NCI-H1105 (cell line): ENCODE results near the gene BACE2.

Experiments used
- DNase-seq: peaks from one replicate; lab custom pipeline; 2025; lab: John Stamatoyannopoulos, UW

Gene BACE2

DNA sequence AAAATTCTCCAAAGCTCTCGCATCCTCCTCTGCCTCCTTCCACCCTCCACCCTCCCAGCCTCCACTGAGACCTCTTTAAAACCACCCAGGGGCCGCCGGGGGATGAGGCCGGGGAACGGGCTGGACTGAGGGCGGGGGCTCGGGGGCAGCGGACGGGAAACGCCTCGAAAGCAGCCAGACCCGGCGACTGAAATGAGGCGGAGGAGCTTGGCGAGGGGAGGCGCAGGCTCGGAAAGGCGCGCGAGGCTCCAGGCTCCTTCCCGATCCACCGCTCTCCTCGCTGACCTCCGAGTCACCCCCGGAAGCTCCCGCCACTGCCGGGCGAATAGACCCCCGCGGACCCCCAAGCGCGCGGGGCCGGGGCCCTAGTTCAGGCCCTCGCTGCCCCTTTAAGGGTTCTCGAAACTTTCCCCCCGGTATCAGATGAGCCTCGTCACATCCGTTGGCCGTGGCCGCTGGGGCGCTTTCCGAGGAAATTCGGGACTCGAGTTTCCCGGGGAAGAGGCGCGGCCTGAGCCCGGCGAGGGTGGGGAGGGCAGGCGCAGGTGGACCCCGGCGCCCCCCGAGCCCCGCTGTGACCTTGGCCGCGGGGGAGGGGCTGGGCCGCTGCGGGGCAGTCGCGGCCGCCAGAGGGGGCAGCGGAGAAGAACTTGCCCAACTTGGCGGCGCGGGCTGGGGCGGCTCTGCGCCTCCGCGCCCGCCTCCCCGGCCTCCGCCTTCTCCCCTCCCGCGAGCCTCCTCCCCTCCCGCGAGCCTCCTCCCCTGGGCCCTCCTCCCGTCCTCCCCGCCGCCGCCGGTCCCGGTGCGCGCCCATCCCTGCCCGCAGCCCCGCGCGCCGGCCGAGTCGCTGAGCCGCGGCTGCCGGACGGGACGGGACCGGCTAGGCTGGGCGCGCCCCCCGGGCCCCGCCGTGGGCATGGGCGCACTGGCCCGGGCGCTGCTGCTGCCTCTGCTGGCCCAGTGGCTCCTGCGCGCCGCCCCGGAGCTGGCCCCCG, at the start of gene BACE2:
TSS of gene BACE2 (plus strand) at position 813 of the 995 bp plus-strand sequence. CDS start at position 917, 104 bp downstream.
- DNase-seq = peak; percentile 33

DNA sequence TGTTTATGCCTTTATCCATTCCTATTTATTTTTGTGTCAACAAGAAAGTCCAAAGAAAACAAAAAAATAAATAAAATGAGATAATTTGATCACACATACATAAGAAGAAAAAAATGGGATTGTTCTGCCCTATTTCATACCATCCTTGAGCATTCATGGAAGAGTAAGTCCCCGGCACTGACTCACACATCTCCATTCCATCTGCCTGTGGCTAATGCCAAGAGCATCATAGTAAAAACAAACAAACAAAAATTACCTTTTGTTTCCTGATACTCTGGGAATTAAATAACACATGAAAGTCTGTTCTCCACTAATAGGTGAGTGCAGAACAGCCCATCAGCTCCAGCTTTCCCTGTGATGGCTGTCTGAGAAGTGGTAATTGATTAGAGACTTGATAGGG, 48.1 kb upstream of the BACE2 start:
- no peak for DNase-seq

DNA sequence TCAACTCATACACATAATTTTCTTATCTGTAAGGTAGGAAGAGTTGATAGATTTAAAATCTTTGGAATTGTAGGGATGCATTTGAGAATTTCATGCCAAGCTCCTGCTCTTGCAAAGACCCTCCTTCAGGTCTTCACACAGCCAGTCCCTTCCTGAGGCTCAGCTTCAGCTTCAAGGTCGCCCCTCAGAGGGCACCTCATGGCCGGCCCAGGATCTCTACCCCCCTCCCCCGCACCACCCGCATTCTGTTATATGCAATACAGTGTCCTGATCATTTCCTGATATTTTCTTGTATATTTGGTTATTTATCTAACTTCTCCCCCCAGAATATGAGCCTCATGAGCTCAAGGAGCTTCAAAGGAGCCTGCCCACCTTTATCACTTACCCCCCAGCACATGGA, 47.0 kb upstream of the BACE2 start:
- no peak for DNase-seq

DNA sequence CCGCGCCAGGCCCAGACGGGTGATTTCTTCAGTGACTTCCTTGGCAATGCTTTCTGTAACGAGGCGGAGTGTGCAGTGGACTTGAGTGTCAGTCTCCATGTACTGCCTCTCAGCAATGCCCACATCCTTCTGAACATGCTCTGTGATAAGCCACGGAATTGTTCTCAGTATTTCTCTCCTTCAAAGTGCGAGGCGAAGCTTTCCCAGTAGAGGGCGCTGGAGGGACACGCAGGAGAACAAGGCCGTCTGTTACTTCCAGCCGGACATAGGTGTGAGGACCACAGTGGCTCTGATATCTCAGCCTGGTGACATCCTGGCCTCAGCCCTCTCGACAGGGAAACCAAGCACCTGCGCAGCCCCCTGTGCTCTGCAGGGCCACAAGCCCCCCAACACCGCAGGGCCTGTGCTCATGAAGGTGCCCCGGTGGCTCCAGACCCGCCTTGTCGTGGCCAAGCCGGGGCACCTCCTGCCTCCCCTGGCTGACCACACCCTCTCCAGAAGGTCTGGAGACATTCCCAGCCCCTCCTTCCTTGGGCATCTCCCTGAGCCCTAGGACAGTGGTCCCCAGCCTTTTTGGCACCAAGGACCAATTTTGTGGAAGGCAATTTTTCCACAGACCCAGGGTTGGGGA, 46.1 kb upstream of the BACE2 start:
- DNase-seq = peak; percentile 70

DNA sequence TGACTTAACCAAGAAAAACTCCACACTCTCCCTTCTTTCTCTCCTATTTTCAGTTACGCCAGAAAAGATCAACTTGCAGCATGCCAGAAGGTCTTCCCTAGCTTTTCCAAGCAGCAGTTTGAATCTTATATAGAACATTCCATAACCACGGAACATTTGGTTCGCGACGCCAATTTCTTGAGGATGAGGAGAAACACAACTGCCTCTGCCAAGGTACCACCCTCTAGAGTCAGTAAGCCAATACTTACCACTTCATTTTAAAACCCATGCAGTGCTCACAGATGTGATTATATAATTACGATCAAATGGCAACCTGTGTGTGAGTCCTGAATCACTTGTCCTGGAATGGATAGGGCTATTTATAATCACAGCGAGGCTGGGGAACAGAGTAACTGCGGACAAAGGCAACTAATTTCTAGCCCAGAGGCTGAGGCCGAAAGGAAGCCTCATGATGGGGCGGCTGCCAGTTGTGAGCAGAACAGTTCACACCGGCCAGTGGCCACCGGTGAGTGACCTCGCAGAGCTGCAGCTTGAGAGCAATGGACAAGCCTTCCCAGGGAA, 43.2 kb upstream of the BACE2 start:
- no peak for DNase-seq

DNA sequence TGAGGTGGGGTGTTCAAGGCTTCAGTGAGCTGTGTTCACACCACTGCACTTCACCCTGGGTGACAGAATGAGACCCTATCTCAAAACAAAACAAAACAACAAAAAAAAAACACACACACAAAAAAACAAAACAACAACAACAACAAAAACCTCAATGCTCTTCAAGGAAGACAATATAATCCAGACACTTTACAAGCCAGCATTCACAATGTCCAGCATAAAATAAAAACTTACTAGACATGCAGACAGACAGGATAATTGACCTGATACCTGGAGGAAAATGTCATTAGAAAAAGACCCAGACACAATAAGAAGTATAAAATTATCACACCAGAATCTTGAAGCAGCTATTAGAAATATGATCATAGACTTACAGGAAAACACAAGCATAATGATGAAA, 39.0 kb upstream of the BACE2 start:
- no peak for DNase-seq

DNA sequence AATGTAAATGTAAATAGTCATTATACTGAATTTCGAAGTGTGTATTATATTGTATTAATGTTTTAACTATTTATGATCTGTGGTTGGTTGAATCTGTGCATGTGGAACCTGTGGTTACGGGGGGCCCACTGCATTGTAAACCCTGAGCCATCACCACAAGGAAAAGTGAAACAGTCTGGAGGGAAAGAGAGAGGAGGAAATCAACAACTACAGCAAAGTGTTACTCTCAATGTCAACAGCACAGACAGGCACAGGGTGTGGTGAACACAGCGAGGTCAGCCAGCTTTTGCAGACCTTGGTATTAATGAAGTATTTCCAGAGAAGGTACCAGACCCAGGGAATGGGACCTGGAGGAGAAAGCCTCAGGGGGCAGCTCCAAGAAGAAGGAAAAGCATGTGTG, 37.1 kb upstream of the BACE2 start:
- no peak for DNase-seq

DNA sequence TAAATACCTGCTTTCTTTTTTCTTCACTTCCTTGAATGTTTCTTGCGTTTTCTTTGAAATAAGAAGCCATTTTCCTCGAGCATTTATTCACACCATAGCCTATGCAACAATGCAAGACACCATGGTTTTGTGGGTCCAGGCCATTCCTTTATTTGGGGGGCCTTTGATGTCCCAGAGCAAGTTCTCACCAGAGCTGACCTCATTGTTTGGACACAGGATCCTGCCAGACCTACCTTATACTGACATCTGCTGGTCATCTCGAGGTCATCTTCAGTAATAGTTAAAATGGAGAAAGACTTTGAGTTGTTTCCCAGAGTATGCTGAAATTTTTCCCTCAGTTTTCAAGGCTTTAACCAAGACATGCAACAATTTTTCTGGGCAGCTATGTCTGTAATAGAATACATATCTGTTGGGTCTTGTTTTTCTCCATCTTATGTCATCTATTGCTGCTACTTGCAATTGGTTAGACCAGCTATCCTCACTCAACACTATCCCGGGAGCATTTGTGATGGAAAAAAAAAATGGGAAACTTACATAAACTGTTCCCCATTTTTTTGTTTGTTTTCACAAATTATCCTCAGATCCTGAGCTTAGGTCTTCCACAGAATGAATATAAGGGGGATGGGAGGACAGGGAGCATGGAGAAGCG, 34.0 kb upstream of the BACE2 start:
- no peak for DNase-seq

DNA sequence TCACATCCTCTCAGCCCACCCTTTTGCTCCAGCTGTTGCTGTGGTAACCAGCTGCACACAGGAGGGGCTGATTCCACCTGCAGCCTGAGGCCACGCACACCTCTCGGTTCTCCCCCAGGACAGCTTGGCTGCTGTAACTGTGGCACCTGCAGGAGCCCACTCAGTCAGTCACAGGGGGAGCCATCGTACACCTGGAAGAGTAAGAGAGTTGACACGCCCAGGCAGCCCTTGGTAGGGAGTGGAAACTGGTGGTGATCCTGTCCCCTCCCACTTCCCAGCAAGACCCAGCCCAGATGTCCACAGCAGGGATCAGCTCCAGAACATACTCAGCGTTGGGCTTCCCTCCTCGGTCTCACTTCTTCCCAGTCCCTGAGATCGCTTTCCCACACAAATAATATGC, 32.2 kb upstream of the BACE2 start:
- no peak for DNase-seq

DNA sequence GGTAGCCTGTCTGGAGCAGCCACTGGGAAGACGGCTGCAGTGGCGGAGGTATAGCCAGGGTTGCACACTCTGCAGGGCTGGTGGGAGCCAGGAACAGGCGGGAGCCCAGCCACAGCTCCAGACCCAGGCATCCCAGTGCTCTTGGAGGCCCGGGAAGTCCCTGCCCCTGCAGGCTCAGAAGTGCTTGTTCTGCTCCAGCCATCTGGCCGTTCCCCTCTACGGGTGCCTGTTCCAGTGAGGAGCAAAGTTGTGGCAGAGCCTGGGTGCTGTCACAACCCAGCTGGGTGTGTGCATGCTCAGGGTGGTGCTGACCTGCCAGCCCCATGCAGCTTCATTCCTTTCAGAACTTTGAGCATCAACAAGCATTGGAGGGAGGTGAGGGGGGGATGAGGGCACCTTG, 31.7 kb upstream of the BACE2 start:
- no peak for DNase-seq

DNA sequence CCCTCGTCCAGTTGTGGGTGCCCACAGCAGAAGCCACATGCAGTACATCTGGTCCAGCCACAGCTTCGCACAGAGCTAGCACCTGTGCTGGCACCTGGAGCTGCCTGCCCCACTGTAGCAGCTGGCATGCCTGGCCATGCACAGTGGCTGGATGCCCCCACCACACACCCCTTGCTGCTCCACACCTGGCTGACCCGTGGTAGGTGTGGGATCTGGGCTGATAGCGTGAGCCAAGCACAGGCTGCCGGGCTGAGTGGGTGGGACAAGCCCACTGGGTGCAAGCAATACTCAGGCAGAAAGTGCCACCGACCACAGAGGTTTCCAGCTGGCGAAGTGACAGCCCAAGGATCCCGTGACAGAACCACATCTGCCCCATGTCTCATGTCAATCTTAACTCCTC, 30.6 kb upstream of the BACE2 start:
- no peak for DNase-seq

DNA sequence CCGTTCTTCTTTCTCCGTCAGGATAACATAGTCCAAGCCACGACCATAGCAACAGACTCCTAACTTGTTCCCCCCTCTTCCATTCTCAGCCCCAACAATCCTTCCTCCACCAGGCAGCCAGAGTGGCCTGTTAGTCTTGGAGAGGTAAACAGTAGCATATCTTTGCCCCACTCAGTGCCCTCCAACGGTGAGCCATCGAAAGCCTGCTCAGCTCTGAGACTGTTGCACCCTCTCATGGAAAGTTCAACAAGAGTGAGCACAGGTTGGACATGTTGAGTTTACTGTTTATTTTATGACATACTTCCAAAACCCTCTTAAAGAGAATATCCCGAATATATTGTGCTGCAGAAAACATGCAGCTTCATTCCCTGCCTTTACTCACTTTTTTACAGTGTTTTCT, 30.1 kb upstream of the BACE2 start:
- DNase-seq = no peak

DNA sequence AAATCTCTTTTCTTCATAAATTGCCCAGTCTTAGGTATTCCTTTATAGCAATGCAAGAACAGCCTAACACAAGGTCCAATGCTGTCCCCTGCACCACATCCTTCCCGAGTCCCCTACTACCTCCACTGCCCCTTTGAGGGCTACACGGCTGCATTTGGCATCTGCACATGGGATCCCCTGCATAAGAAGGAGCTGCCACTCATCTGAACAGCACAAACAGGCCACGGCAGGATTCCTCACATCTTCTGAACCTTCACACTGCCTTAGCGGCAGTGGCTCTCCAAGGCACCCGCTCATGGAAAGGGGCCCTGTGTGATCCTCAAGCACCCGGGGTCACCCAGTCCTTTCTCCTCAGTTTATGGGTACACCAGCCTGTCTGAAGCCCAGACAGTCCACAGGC, 29.2 kb upstream of the BACE2 start:
- DNase-seq = no peak

DNA sequence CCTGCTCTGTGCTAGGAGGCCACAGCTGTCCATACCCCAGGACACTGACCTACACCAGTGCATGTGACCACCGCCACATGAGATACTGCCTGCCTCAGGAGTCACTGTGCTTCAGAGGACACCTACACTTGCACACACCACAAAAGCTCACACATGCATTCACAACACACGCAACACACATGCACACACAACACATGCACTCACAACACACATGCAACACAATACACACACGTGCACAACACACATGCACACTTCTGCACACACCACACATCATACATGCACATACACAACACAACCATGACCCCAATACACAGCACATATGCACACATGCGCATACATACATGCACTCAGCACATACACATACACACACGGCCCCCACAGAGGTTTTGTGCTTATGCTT, 28.7 kb upstream of the BACE2 start:
- no peak for DNase-seq

DNA sequence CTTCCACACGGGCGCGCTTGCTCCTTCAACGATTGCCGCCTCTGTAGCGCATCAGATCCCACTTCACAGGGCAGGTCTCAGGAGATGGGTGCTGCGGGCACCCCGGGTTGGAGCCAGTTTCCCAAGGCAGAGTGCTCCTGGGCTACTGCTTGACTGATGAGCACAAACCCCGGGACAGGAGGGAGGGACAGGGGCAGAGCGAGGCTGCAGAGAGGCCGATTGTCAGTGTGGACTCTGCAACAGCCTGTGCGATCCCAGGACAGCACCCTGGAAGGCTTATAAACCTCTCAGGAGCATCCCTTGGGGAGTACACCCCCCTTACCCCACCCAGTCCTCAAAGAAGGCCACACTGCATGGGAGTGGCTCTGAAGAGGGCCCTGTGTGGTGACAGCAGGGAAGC, 28.0 kb upstream of the BACE2 start:
- no peak for DNase-seq

DNA sequence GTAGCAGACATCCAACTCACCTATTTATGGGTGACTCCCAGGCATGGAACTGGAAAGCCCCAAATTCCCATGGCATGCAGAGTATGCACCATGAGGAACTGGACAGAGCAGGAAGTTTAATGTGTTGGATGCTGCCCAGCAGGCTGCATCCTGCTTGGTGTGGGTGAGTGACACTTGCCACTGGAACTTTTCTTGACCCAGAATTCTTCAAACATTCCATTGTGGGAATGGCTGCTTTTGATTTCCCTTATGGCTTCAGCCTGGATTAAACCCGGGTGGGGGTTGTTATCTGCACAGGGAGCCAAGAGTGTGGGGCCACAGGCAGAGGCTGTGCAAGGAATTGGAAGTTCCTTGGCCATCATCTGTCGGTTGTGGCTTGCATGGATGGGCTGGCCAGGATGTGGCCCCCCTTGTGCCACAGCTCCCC, 26.9 kb upstream of the BACE2 start:
- DNase-seq = no peak

DNA sequence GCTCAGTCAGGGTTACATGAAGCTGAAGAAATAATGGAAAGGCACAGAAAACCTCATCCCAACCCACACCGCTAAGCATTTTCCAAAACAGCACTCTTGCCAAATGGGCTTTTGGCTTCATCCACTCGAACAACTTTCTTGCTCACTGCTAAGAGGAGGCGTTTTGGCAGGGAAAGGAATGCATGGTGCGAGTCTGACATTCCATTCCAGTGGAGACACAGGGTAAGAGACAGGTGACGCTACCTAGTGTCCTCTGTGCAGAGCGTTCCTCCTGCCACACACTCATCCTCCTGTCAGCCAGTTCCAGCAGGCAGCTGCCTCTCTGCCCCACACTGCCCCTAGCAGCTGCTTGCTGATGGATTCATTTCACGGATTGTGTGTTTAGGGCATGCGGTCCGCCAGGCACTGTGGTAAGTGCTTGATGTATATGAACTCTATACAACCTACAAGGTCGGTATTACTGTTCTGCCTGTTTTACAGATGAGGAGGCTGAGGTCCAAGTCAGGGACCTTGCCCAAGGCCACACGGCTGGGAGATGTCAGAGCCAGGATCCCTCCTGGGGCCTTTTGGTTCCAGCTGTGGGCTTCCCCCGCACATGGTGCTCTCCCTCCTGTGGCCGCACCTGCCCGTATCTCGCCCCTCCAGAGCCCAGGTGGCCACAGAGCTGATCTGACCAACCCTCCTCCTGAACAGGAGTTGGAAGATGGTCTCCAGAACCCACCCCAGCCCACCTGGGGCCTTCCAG, 25.7 kb upstream of the BACE2 start:
- DNase-seq = no peak

DNA sequence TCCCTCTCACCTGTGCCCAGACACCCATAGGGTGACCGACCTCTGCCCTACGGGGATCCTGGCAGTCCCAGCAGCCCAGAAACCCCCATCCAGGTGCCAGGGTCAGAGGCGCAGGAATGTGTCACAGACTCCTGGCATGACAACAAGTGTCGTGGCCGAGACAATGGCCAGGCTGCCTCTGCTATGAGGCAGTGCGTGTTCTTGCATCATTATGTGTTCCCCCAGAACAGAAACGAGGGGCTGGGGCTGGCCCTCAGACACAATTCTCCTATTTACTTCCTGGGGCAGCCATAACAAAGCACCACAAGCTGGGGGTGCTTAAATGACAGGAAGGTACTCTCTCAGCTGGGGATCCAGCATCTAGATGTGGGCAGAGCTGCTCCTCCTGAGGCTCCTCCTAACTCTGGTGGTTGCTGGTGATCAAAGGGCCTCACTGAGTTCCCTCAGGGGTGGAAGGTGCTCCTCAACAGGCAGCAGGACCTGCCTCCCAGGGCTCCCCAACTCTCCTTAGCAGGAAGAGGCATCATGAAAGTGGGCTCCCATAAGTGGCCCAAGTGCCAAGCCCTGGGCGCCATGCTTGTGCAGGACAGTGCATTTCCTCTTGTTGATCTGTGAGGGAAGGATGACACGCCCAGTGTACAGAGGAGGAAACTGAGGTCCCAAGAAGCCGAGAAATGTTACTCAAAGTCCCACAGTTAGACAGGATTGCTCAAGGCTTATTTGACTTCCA, 24.2 kb upstream of the BACE2 start:
- no peak for DNase-seq

DNA sequence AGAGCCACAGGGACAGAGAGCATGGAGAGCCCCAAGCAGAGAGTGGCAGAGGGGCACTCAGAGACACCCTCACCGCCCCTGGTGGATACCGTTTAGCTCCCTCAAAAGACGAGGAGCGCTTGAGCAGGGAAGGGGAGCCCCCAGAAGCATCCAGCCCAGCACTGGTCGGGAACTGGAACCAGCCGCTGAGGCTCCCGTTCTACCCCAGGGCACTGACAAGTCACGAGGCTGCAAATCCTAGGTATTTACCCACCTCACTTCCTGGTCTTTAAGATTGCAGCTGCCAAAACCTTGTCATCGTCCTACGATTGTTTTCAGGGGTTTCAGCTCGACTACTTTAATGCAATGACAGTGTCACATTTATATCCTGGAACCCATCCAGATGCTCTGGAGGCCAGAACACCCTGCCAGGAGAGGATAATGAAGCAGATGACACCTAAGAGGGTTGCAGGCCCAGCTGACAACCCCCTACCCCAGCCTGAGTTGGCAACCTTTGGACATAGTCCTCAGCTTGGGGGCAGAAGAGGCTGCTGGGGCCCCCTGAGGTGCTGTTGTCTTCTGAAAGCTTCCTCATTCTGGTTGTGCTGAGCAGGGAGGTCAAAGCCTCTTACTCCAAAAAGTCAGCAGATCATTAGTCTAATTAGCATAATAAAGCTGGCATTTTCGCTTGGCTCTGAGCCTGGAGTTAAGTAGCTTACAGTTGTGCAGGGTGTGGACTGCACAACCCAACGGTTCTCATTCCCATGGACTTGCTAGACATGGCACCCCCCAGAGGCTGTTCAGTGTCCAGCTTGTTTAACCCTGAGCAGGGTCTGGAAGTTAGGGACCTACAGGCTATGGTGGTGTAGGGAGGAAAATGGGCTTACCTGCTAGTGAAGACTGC, 20.6 kb upstream of the BACE2 start:
- peak; percentile 64 for DNase-seq

DNA sequence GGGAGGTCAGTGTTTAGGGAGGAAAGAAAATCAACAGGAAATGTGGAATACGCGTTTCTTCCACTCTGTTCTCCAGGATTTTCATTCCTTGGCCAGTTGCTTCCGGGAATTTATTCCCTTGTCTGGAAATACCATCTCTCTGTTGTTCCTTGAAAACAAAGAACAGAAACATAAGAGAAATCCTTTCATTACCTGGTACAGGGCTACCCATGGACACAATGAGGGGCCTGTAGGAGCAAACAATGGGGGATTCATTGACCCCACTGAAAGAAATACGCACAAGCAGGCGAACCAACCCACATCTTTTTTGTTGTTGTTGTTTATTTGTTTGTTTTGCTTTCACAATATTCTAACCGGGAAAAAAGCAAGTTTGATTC, 20.0 kb upstream of the BACE2 start:
- DNase-seq = no peak
